T1000 (cell line): ENCODE measurements around the gene DIPK2B.

Experiments used
- DNase-seq: peaks from one replicate; lab custom pipeline; 2025; ENCODE audit warnings: mixed read lengths; lab: John Stamatoyannopoulos, UW

DIPK2B gene

GRCh38 chrX:45157647-45158046 is 43.0 kb downstream of the DIPK2B start:
- no peak for DNase-seq

- no peak for DNase-seq
Measured at GRCh38 chrX:45154462-45154861, 46.2 kb downstream of the DIPK2B start.

- no peak for DNase-seq
Measured at GRCh38 chrX:45154033-45154360, 46.7 kb downstream of the DIPK2B start.
